ENCODE data around the gene RELN.

Gene RELN

DNA sequence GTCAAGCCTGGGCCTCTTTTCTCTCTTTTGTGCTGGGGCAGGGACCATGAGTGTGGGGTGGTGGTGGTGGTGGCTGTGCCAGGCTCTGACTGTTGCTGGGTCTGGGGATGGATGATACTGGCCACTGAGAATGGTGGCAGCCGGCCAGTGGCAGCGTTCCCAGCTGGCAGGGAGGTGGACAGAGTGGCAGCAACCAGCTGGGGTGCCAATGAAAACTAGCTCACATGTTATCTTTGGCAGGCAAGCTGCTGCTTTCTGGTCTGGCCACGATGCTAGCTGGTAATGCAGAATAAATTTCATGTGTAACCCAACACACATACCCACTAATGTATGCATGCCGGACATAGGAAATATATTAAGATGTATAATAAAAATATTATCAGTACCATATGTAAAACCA is 448.4 kb downstream of the RELN start:
- in situ Hi-C loops (cut with HindIII; ENCODE audit: low sequenced_read_pairs) = no loop called here
- no peak overlapping the region for H3K4me3 ChIP-seq (ENCODE audit: low read depth, low read length)
- DNase-seq (ENCODE audit: low read depth, low spot score) = peak; percentile 5
- TF ChIP-seq, protein P1, sequence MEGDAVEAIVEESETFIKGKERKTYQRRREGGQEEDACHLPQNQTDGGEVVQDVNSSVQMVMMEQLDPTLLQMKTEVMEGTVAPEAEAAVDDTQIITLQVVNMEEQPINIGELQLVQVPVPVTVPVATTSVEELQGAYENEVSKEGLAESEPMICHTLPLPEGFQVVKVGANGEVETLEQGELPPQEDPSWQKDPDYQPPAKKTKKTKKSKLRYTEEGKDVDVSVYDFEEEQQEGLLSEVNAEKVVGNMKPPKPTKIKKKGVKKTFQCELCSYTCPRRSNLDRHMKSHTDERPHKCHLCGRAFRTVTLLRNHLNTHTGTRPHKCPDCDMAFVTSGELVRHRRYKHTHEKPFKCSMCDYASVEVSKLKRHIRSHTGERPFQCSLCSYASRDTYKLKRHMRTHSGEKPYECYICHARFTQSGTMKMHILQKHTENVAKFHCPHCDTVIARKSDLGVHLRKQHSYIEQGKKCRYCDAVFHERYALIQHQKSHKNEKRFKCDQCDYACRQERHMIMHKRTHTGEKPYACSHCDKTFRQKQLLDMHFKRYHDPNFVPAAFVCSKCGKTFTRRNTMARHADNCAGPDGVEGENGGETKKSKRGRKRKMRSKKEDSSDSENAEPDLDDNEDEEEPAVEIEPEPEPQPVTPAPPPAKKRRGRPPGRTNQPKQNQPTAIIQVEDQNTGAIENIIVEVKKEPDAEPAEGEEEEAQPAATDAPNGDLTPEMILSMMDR (IDR thresholded peaks at IDR 0.05; ENCODE audit: low read depth, low read length) = no peak

- DNase-seq (ENCODE audit: low read depth, low spot score) = no peak
- TF ChIP-seq, protein P1 (IDR thresholded peaks at IDR 0.05; ENCODE audit: low read depth, low read length) = no peak
- in situ Hi-C loops (cut with HindIII; ENCODE audit: low sequenced_read_pairs) = no loop called here
- H3K4me3 ChIP-seq (ENCODE audit: low read depth, low read length) = no peak overlapping the region
Measured at GRCh38 chr7:103540338-103540737, 449.1 kb downstream of the RELN start.

DNA sequence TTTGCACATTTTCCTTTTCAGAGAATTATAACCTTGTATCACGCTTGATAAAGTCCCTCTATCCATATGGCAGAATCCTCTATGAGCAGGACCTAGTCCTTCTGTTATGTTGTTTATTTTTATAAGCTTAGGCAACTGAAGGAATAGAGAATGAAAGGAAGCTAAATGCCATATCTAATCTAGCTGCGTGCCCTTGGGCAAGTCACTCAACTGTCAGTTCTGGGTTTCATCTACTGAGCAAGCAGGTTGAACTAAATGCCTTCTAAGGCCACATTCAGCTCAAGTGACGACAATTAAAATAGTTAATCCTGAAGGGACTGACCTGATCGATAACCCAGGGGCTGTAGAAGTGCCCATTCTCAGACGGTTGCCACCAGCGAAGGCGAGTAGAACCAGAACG is 449.6 kb downstream of the RELN start:
- no peak for DNase-seq (ENCODE audit: low read depth, low spot score)
- TF ChIP-seq, protein P1 (IDR thresholded peaks at IDR 0.05; ENCODE audit: low read depth, low read length) = no peak
- in situ Hi-C loops (cut with HindIII; ENCODE audit: low sequenced_read_pairs) = no loop called here
- no peak overlapping the region for H3K4me3 ChIP-seq (ENCODE audit: low read depth, low read length)

GRCh38 chr7:103538964-103539709 is 450.3 kb downstream of the RELN start:
- no peak for DNase-seq (ENCODE audit: low read depth, low spot score)
- TF ChIP-seq, protein P1 (IDR thresholded peaks at IDR 0.05; ENCODE audit: low read depth, low read length) = no peak
- H3K4me3 ChIP-seq (ENCODE audit: low read depth, low read length) = no peak overlapping the region
- in situ Hi-C loops (cut with HindIII; ENCODE audit: low sequenced_read_pairs) = no loop called here

DNA sequence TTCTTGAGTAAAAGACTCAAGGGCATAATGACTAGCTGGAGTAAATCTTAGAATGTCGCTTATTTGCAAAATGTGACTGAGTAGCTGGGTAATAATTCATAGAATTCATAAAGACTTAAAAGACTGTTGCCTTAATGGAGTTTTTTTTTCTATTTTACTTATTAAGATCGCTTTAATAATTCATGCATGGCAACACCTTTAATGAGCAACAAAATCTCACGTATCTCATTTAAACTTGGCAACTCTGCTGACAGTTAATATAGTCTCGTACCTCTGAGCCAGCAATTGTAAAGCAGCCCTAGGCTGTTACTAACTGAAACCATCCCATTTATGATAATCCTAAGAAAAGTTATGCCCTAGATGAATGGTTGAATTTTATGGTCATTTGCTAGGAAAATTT is 455.7 kb downstream of the RELN start:
- TF ChIP-seq, protein P1 (IDR thresholded peaks at IDR 0.05; ENCODE audit: low read depth, low read length) = no peak

GRCh38 chr7:103532955-103533354 is 456.5 kb downstream of the RELN start:
- TF ChIP-seq, protein P1 (IDR thresholded peaks at IDR 0.05; ENCODE audit: low read depth, low read length) = no peak
- no peak for DNase-seq (ENCODE audit: low read depth, low spot score)
- in situ Hi-C loops (cut with HindIII; ENCODE audit: low sequenced_read_pairs) = no loop called here

More for the DNA sequence above, 455.7 kb downstream of the RELN start:
- no peak for DNase-seq (ENCODE audit: low read depth, low spot score)
- in situ Hi-C loops (cut with HindIII; ENCODE audit: low sequenced_read_pairs) = no loop called here
- H3K4me3 ChIP-seq (ENCODE audit: low read depth, low read length) = no peak overlapping the region

More at GRCh38 chr7:103532955-103533354, 456.5 kb downstream of the RELN start:
- H3K4me3 ChIP-seq (ENCODE audit: low read depth, low read length) = no peak overlapping the region

Measured in astrocyte of the spinal cord (primary cell).